Epithelial cell of esophagus (primary cell): ENCODE measurements around the gene ADH1B.
"Not testable (repeated sequence)": the region's sequence is repeated elsewhere in the genome, so short reads cannot be mapped to it uniquely, and the experiment has no call there.

ENCODE experiments used
- DNase-seq: peaks from one replicate; pipeline ENCODE4 v3.0.0; 2010; ENCODE audit warnings: low read depth
- H3K4me3 ChIP-seq: 2 replicates; pipeline ENCODE4 v1.5.1; 2011; ENCODE audit warnings: mild to moderate bottlenecking, low read length, control low read depth
- CTCF ChIP-seq: IDR thresholded peaks from 2 replicates; pipeline ENCODE4 v1.5.1; 2011; ENCODE audit warnings: low read depth, mild to moderate bottlenecking, low read length, control low read depth, inconsistent platforms; ENCODE audit not compliant: insufficient read depth; ENCODE audit errors: missing control alignments

Gene ADH1B

GRCh38 chr4:99357948-99358347 is 36.7 kb upstream of the ADH1B start:
- DNase-seq = no peak
- TF ChIP-seq CTCF = no peak
- no peak overlapping the region for H3K4me3 ChIP-seq

- no peak overlapping the region for H3K4me3 ChIP-seq
- no peak for DNase-seq
- TF ChIP-seq CTCF = no peak
Observed at GRCh38 chr4:99356992-99357391, 35.8 kb upstream of the ADH1B start.

- H3K4me3 ChIP-seq, DNase-seq: not testable (repeated sequence)
Observed at GRCh38 chr4:99356149-99356548, 34.9 kb upstream of the ADH1B start.

- DNase-seq = no peak
Observed at GRCh38 chr4:99352602-99353537, 31.7 kb upstream of the ADH1B start, which contains the start of gene ADH1C. ADH1C (minus strand) TSS chr4:99352746; CDS start chr4:99352675, 71 bp downstream.

GRCh38 chr4:99351487-99351886 is 30.3 kb upstream of the ADH1B start:
- DNase-seq = no peak
- no peak for TF ChIP-seq CTCF
- H3K4me3 ChIP-seq = no peak overlapping the region

More at GRCh38 chr4:99352602-99353537, 31.7 kb upstream of the ADH1B start, which contains the start of gene ADH1C:
- TF ChIP-seq CTCF = no peak
- H3K4me3 ChIP-seq = no peak within 1 kb of the TSS

- no peak overlapping the region for H3K4me3 ChIP-seq
- no peak for DNase-seq
- TF ChIP-seq CTCF = no peak
Observed at GRCh38 chr4:99349338-99349737, 28.1 kb upstream of the ADH1B start.

GRCh38 chr4:99342624-99343023 is 21.4 kb upstream of the ADH1B start:
- DNase-seq, H3K4me3 ChIP-seq: not testable (repeated sequence)

GRCh38 chr4:99341426-99341825 is 20.2 kb upstream of the ADH1B start:
- DNase-seq = no peak
- TF ChIP-seq CTCF = no peak

More at GRCh38 chr4:99341426-99341825, 20.2 kb upstream of the ADH1B start:
- H3K4me3 ChIP-seq = no peak overlapping the region
